HepG2 (cell line): ENCODE data around the gene CRIP1. TPM values are rescaled to one million over a fixed set of nuclear protein-coding genes. Genes with fewer than 3 reads are reported as not detected.
A peak's percentile ranks its signal among the peaks of the same experiment; 100 is the strongest.

ENCODE experiments used
- DR1 ChIP-seq: sonication (generic); formaldehyde crosslinking; IDR thresholded peaks from 2 replicates; pipeline ENCODE4 v1.8.0; 2021; ENCODE audit warnings: mild to moderate bottlenecking, missing genetic modification reagents, inconsistent platforms
- FLYWCH1 ChIP-seq: sonication (generic); formaldehyde crosslinking; IDR thresholded peaks from 2 replicates; pipeline ENCODE4 v1.8.1; 2023; ENCODE audit warnings: mild to moderate bottlenecking, missing genetic modification reagents
- MIER2 ChIP-seq: IDR thresholded peaks from 2 replicates; pipeline ENCODE4 v1.6.1; 2016; ENCODE audit warnings: missing biosample characterization, missing genetic modification reagents
- RCOR2 ChIP-seq: IDR thresholded peaks from 2 replicates; pipeline ENCODE4 v1.6.1; 2016; ENCODE audit warnings: missing biosample characterization, missing genetic modification reagents
- RNF2 ChIP-seq: fragments of 450-650 bp; conservative IDR thresholded peaks from 2 replicates; pipeline ENCODE4 v1.6.1; 2016; ENCODE audit warnings: low read depth
- RORA ChIP-seq: sonication (generic); formaldehyde crosslinking; IDR thresholded peaks from 2 replicates; pipeline ENCODE4 v1.5.0; 2020; ENCODE audit warnings: mild to moderate bottlenecking, missing genetic modification reagents, moderate library complexity
- SNRNP70 ChIP-seq: fragments of 200-400 bp; formaldehyde crosslinking; IDR thresholded peaks from 2 replicates; pipeline ENCODE4 v1.6.1; 2017; ENCODE audit warnings: mild to moderate bottlenecking, low read depth, low read length, moderate library complexity
- ZBTB1 ChIP-seq: sonication (generic); formaldehyde crosslinking; IDR thresholded peaks from 2 replicates; pipeline ENCODE4 v1.4.0; 2020; ENCODE audit warnings: missing genetic modification reagents, borderline replicate concordance
- ZNF205 ChIP-seq: IDR thresholded peaks from 2 replicates; pipeline ENCODE4 v1.6.1; 2018; ENCODE audit warnings: missing biosample characterization, missing genetic modification reagents
- ZNF251 ChIP-seq: sonication (generic); formaldehyde crosslinking; IDR thresholded peaks from 2 replicates; pipeline ENCODE4 v1.9.0; 2021; ENCODE audit warnings: mild to moderate bottlenecking, missing genetic modification reagents
- ZNF326 ChIP-seq: sonication (generic); formaldehyde crosslinking; IDR thresholded peaks from 2 replicates; pipeline ENCODE4 v1.4.0; 2020; ENCODE audit warnings: missing genetic modification reagents, borderline replicate concordance
- ZNF333 ChIP-seq: sonication (generic); formaldehyde crosslinking; IDR thresholded peaks from 2 replicates; pipeline ENCODE4 v1.4.0; 2020; ENCODE audit warnings: mild to moderate bottlenecking, missing genetic modification reagents, borderline replicate concordance
- ZNF766 ChIP-seq: sonication (generic); formaldehyde crosslinking; IDR thresholded peaks from 2 replicates; pipeline ENCODE4 v1.5.0; 2020; ENCODE audit warnings: missing genetic modification reagents, borderline replicate concordance
- polyA plus RNA-seq, 8 experiments: library from polyadenylated mRNA; depleted of rRNA in 3 of 8; stranded (reverse) in 7 of 8; unstranded in 1 of 8; fragments of >200 nt; fragmentation: Illumina TruSeq in 4 of 8; extraction: Trizol in 4 of 8; gene quantifications; 2 replicates each; pipeline versions ENCODE4 v1.2.1 to v1.2.3, GENCODE V29; 2011 to 2016; ENCODE audit warnings: low read depth in 4 of 8, missing spikeins in 1 of 8, mixed read lengths in 1 of 8; ENCODE audit not compliant: insufficient read depth in 1 of 8
- total RNA-seq, 5 experiments: library from RNA; depleted of rRNA; stranded (reverse); fragments of >200 nt; fragmentation: Illumina TruSeq; extraction: Trizol; gene quantifications; 2 replicates each; pipeline ENCODE4 v1.2.3, GENCODE V29; 2016; ENCODE audit warnings: low read depth in 1 of 5
- TF ChIP-seq, protein P1 (sequence below): sonication (generic); formaldehyde crosslinking; IDR thresholded peaks from 2 replicates; pipeline ENCODE4 v1.4.0; 2020; ENCODE audit warnings: missing genetic modification reagents, borderline replicate concordance
- TF ChIP-seq, protein P2 (sequence below): sonication (generic); formaldehyde crosslinking; IDR thresholded peaks from 2 replicates; pipeline ENCODE4 v1.5.0; 2020; ENCODE audit warnings: missing genetic modification reagents
- TF ChIP-seq, protein P3 (sequence below): sonication (generic); formaldehyde crosslinking; IDR thresholded peaks from 2 replicates; pipeline ENCODE4 v1.4.0; 2020; ENCODE audit warnings: missing genetic modification reagents, mild to moderate bottlenecking, borderline replicate concordance

CRIP1 gene
- total and polyA plus RNA-seq, 2 of the 13 experiments (the other 11 are each of a cell fraction or from before 2014, with no cell fraction given) = 53.9 to 59.5 TPM

DNA sequence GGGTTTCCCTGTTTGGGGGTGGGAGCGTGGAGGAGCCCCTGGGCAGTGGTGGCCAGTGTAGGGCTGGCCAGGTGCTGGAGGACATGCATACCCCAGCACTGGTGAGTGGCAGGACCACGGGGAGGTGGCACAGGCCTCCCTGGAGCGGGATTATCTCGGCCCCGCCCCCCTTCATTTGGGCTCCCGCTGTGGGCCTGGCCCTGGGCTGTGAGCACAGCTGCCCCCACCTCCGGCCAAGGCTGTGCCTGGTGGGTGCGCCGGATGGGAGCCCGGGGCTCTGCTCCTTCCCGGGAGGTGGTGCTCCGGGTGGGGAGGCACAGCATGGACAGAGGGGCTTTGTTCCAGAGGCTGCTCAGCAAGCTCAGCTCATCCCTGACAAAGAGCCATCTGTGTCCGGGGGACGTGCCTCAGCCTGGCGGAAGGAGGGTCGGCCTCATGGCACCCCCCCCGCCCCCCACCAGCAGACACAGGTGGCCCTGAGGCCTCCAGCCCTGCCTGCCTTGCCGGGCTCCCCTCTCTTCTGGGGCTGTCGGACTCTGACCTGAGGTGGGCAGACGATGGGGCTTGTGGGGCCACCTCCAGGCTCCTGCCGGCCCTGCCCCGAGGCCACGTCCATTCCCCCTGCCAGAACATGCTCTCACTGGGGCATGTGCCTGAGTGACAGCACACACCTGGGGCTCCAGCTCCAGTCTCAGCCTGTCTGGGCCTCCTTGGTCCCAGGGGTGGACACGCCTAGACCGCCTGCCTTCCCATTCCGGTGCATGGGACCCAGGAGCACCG, 12.8 kb downstream of the CRIP1 start (continued):
- TF ChIP-seq, protein P1, sequence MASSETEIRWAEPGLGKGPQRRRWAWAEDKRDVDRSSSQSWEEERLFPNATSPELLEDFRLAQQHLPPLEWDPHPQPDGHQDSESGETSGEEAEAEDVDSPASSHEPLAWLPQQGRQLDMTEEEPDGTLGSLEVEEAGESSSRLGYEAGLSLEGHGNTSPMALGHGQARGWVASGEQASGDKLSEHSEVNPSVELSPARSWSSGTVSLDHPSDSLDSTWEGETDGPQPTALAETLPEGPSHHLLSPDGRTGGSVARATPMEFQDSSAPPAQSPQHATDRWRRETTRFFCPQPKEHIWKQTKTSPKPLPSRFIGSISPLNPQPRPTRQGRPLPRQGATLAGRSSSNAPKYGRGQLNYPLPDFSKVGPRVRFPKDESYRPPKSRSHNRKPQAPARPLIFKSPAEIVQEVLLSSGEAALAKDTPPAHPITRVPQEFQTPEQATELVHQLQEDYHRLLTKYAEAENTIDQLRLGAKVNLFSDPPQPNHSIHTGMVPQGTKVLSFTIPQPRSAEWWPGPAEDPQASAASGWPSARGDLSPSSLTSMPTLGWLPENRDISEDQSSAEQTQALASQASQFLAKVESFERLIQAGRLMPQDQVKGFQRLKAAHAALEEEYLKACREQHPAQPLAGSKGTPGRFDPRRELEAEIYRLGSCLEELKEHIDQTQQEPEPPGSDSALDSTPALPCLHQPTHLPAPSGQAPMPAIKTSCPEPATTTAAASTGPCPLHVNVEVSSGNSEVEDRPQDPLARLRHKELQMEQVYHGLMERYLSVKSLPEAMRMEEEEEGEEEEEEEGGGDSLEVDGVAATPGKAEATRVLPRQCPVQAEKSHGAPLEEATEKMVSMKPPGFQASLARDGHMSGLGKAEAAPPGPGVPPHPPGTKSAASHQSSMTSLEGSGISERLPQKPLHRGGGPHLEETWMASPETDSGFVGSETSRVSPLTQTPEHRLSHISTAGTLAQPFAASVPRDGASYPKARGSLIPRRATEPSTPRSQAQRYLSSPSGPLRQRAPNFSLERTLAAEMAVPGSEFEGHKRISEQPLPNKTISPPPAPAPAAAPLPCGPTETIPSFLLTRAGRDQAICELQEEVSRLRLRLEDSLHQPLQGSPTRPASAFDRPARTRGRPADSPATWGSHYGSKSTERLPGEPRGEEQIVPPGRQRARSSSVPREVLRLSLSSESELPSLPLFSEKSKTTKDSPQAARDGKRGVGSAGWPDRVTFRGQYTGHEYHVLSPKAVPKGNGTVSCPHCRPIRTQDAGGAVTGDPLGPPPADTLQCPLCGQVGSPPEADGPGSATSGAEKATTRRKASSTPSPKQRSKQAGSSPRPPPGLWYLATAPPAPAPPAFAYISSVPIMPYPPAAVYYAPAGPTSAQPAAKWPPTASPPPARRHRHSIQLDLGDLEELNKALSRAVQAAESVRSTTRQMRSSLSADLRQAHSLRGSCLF (CRISPR knock-in tag) = no peak
- no peak for TF ChIP-seq RORA (CRISPR knock-in tag)
- no peak; the same call in 1 of the 2 replicates for TF ChIP-seq MIER2 (CRISPR knock-in tag)
- TF ChIP-seq ZNF251 (CRISPR knock-in tag) = no peak
- peak; percentile 43; the same call in 1 of the 2 replicates for TF ChIP-seq RCOR2 (CRISPR knock-in tag)
- TF ChIP-seq, protein P2, sequence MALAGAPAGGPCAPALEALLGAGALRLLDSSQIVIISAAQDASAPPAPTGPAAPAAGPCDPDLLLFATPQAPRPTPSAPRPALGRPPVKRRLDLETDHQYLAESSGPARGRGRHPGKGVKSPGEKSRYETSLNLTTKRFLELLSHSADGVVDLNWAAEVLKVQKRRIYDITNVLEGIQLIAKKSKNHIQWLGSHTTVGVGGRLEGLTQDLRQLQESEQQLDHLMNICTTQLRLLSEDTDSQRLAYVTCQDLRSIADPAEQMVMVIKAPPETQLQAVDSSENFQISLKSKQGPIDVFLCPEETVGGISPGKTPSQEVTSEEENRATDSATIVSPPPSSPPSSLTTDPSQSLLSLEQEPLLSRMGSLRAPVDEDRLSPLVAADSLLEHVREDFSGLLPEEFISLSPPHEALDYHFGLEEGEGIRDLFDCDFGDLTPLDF (CRISPR knock-in tag) = no peak
- no peak; the same call in 1 of the 2 replicates for TF ChIP-seq DR1
- no peak for TF ChIP-seq SNRNP70
- TF ChIP-seq ZNF205 (CRISPR knock-in tag) = peak; percentile 75; the same call in 1 of the 2 replicates
- TF ChIP-seq RNF2 = 0 out of 2 replicates have a peak, but pooled peaks have one; percentile 22
- TF ChIP-seq FLYWCH1 (CRISPR knock-in tag) = no peak; the same call in 1 of the 2 replicates
- TF ChIP-seq, protein P3, sequence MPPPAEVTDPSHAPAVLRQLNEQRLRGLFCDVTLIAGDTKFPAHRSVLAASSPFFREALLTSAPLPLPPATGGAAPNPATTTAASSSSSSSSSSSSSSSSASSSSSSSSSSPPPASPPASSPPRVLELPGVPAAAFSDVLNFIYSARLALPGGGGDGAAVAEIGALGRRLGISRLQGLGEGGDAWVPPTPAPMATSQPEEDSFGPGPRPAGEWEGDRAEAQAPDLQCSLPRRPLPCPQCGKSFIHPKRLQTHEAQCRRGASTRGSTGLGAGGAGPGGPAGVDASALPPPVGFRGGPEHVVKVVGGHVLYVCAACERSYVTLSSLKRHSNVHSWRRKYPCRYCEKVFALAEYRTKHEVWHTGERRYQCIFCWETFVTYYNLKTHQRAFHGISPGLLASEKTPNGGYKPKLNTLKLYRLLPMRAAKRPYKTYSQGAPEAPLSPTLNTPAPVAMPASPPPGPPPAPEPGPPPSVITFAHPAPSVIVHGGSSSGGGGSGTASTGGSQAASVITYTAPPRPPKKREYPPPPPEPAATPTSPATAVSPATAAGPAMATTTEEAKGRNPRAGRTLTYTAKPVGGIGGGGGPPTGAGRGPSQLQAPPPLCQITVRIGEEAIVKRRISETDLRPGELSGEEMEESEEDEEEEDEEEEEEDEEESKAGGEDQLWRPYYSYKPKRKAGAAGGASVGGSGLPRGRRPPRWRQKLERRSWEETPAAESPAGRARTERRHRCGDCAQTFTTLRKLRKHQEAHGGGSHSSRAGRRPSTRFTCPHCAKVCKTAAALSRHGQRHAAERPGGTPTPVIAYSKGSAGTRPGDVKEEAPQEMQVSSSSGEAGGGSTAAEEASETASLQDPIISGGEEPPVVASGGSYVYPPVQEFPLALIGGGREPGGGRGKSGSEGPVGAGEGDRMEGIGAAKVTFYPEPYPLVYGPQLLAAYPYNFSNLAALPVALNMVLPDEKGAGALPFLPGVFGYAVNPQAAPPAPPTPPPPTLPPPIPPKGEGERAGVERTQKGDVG (CRISPR knock-in tag) = no peak
- TF ChIP-seq ZNF333 (CRISPR knock-in tag) = no peak
- no peak for TF ChIP-seq ZNF326 (CRISPR knock-in tag)
- TF ChIP-seq ZBTB1 (CRISPR knock-in tag) = no peak
- 0 out of 2 replicates have a peak, but pooled peaks have one; percentile 4 for TF ChIP-seq ZNF766
